Glomerular visceral epithelial cell (primary cell): ENCODE data around the gene LRBA.
"Not testable (repeated sequence)": the region's sequence is repeated elsewhere in the genome, so short reads cannot be mapped to it uniquely, and the experiment has no call there.

ENCODE experiments used
- DNase-seq: peaks from one replicate; pipeline ENCODE4 v3.0.0-alpha.2; 2016; ENCODE audit errors: extremely low spot score

The LRBA gene

DNA sequence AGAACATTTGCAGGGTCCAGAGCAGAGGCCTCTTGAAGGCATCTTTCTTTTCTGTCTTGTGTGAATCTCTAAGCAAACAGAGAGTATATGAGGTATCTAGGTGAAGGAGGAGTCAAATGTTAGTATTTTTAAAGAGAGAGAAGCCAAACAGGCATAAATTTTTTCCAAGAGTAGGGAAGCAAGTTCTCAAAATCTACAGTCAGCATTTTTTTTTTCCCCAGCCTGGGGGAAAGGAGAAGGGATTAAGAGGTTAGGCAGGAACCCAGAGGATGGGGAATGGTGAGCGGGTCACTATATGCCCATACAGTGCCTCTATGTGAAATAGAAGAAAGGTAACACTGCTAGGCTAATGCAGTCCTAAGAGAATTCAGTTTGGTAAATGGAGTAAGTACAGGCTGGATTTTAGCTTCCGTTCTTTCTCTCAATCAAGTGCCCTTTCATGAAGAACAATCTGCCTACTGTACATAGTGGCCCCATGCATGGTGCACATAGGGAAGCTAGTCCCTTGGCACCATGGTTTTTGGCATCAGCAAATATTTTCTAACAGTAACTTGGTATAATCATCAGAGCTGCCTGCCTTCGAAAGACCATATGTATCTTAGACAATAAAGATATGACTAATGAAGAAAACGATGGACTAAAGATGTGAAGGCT lies 596.2 kb downstream of the LRBA start:
- DNase-seq: no peak

DNA sequence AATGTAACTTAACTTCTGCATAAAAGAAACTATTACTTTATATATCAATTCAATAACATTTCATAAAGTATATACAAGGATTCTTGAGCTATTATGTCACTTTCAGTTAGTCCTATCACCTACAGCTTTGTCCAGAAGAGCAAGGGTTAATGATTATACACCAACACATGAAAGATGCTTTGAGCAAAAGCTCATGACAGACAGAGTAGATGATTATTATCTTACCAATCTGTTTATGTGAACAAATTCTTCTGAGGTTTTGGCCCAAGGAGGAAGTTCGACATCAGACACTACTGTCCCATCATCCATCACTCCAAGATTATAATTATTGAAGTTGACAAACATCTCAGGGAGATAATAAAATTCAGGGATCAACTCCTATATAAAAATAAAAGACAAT lies 599.9 kb downstream of the LRBA start:
- DNase-seq: peak; percentile 27

DNA sequence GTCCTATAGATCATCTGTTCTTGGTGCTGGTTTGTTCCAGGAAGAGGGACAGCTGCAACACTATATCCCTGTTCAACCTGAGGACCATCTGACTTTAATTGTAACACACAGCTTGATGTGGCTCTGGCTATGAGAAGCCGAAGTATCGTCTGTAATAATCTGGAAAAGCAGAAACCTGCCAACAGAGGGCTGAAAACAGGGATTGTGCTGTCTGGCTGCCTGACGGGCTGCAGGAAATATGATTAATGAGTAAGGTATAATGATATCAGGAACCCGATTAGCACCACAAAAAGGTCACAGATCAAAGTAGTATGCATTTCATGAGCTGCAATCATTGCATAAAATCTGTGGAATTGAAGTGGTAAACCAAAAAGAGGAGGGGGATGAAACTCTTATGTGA lies 603.6 kb downstream of the LRBA start:
- no peak for DNase-seq

DNA sequence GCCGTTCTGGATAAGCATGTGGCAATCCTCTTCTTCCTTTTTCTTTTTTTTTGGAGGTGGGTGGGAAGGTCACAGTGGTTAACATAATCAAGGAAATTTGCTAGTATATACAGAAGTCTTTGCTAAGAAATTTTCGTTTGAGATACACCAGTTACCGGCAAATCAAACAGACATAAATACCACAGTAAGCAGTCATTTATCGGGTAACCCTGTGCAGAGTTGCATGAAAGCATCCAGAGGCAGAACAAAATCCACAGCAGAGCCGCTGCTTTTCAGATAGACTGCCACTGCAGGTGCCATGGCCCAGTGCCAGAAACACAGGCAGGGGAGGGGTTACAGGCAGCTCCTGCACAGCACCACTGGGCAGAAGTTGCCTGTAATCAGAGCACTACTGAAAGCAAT lies 612.2 kb downstream of the LRBA start:
- peak; percentile 31 for DNase-seq

DNA sequence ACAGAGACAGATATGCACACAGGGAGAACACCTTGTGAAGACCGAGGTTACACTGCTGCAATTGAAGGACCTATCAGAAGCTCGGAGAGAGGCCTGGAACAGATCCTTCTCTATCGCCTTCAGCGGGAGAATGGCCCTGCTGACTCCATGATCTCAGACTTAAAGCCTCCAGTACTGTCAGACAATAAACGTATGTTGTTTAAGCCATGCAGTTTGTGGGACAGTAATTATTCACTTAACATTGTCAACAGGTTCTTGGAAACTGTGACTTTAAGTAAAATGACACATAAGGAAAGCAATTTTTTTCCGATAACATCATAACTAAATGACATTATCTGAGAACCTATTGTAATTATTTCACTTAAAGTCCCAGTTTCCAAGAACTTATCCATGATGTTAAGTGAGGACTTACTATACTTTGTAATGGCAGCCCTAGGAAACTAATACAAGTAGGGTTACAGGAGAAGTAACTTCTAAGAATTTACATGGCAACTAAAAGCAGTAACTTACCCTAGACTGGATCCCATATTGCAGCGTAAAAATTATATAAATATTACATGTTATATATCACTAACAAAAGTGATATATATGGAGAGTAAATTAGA lies 613.9 kb downstream of the LRBA start:
- DNase-seq: no peak

DNA sequence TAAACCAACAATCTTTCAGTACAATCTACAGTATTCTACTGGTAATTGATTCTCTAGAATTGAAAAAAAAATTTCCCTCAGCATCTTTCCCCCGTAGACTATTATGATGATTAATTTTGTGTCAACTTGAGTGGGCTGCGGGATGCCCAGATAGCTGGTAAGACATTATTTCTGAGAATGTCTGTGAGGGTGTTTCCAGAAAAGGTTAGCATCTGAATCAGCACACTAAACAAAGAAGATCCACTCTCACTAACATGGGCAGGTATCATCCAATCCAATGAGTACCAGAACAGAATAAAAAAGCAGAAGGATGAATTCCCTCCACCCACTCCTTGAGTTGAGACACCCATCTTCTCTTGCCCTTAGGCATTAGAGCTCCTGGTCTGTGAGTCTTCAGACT lies 619.2 kb downstream of the LRBA start:
- DNase-seq: no peak

DNA sequence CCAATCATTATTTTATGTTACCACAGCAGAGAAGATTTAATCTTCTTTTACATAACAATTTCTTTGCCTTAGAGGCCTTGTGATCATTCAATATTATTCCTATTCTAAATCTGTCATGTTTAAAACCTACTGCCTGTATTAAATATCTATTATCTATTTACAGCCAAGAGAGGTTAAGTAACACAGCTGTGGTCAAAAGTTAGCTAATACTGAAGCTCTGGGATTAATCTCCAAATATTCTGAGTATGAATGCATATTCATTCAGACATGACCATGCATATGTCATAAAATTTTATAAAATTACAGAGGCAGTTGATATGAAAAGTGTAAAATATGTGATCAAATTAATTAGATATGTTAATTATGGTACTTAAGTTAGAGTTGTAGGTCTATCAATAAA lies 621.0 kb downstream of the LRBA start:
- DNase-seq: no peak

DNA sequence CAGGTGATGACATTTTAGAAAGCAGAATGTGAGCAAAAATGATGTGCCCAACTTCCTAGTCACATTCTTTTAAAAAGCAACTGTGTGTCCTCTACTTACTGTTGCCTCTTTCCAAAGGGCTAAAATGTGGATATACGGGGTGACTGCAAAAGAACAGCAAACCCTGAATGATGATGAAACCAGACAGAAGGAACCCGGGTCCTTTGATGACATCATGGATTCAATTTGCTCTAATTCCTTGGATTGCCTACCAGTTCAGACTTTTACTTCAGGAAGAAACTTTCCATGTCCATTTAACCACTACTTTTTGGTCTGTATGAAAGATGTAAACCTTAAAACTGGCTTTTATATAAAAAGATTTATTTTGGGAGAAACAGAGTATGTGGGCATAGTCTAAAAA lies 624.0 kb downstream of the LRBA start:
- no peak for DNase-seq

DNA sequence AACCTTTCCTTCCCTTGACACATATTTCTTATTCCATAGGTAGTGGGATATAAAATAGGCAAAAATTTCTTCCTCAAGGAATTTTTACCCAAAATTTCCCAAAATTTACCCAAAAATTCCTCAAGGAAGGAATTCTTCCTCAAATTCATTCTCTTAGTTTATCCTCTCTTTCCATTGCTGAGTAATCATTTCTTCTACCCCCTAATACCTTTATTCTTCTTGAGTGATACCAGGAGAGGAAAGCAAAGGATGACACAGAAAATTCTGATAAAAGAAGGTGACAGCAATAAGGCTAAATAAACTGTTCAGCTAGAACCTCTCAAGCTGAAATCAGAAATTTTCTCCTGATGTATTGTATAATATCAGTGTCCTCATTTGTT lies 624.6 kb downstream of the LRBA start:
- DNase-seq: no peak

DNA sequence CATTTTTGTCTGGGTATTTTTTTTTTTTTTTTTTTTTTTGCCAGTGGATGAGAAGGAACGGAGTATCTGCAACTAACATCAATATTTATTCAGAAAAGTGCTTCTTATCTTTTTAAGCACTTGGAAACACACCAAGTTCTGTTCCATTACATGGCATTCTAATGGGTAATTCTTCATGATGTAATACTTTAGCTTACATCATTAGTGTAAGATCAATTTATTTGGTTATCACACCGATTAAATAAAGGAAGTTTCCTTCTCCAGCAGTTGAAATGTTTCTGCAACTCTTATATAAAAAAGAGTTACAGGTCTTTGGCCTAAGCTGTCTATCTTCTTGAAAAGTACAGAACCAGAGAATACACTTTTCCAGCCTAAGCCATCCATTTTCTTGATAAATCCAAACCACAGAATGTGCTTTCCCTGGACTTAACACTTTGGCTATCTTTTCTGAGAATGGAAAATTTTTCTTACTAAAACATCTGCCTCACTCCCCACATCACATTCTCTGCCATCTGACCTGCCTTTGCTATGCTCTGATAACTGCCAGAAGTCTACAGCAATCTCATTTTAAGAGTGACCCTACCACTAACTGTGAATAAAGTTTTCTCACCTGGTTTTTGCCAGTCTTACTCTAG lies 625.1 kb downstream of the LRBA start:
- DNase-seq: no peak

DNA sequence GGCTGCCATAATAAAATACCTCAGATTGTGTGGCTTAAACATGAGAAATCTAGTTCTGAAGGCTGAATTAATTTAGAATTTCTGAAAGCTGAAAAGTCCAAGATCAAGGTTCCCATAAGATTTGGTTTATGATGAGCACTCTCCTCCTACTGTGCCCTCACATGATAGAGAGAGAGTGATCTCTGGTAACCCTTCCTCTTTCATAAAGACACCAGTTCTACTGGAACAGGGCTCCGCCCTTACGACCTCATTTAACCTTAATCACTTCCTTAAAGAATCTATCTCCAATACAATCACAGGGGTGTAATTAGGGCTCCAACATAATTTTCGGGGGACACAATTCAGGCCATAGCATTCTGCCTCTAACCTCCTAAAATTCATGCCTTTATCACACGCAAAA lies 627.1 kb downstream of the LRBA start:
- DNase-seq: no peak

DNA sequence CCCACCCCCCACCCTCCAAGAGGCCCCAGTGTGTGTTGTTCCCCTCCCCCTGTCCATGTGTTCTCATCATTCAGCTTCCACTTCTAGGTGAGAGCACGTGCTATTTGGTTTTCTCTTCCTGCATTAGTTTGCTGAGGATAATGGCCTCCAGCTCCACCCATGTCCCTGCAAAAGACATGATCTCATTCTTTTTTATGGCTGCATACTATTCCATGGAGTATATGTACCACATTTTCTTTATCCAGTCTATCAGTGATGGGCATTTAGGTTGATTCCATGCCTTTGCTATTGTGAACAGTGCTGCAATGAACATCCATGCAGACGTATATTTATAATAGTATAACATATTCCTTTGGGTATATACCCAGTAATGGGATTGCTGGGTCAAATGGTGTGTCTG lies 628.7 kb downstream of the LRBA start:
- DNase-seq: not testable (repeated sequence)

DNA sequence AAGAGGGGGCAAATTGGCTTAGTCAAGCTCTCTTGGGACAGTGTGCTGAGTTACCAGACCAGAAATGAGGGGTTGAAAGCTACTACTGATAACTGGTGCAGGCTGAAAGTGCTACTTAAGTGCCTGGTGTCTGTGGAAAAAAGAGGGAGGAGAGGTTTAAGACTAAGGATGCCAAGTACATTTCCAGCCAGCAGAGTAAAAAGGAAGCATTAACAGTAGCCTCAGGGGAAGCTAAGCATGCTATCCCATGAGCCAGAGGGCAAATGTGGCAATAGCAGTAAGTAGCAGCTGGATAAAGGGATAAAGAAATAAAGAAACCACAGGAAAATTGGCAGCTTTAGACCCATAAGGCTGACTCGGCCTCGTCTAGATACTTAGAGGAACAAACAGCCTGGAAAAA lies 629.5 kb downstream of the LRBA start:
- DNase-seq: peak; percentile 40

DNA sequence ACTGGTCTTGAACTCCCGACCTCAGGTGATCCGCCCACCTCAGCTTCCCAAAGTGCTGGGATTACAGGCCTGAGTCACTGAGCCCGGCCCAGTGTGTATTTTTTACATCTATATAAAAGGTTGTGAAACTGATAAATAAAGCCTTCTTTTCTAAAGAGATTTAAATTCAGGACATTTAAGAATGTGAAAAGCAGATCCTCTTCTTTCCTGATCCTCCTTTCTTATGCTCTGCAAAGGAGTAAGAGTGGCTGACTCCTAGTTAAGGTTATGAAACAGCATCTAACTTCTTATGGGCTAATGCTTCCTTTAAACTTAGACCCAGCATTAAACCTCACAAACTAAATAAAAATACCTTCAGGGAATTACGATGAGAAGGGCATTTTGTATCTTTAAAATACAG lies 630.8 kb downstream of the LRBA start:
- DNase-seq: no peak

DNA sequence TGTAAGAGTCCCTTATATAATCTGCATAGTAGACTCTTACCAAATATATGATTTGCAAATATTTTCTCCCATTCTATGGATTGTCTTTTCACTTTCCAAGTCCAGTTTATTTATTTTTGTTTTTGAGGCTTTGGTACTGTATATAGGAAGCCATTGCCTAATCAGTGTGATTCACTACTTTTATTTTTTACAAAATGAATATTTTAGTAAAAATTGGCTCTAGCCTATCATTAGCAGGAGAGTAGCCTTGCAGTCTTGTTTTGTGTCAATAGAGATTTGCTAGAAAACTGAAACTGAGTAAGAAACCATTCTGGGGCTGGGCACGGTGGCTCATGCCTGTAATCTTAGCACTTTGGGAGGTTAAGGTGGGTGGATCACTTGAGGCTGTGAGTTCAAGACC lies 633.1 kb downstream of the LRBA start:
- DNase-seq: no peak

DNA sequence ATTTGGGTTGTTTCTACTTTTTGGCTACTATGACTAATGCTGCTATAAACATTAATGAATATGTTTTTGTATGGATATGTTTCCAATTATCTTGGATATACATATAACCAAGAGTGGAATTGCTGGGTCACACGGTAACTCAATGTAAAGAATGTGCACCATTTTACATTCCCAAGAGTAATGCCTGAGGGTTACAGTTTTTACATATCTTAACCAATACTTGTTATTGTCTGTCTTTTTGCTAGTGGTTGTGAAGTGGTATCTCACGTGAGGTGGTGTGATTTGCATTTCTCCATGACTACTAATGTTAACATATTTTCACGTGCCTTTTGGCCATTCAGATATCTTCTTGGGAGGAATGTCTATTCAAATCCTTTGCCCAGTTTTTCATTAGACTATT lies 633.5 kb downstream of the LRBA start:
- DNase-seq: no peak

DNA sequence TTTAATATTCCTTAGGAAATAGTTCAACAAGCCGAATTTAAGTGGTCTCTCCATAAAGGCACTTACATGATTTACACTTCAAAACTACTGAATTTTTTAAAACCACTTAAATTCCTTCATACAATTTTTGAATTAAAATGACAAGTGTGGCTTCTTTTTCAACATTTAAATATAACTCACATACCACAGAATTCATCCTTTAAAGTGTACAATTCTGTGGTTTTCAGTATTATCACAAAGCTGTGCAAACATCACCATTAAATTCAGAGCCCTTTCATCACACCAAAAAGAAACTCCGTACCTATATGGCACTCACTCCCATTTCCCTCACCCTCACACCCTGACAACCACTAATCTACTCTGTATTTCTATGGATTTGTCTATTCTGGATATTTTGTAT lies 634.0 kb downstream of the LRBA start:
- no peak for DNase-seq

DNA sequence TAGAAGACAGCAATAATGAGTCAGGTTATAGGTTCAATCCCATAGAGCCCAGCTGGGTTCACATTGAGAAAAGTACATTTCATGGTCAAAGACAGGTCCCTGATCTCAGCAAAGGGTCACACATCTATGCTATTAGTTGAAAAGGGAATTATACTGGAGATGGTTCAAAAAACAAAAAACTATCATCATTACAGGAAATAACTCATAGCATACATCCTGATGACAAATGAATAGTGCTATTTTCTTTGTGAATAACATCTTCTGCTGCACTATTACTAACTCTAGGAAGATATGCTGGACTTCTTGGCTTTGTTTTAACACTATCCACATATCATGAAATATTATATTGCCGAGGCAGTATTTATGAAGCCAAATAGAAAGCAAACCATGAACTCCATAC lies 635.6 kb downstream of the LRBA start:
- DNase-seq: no peak

DNA sequence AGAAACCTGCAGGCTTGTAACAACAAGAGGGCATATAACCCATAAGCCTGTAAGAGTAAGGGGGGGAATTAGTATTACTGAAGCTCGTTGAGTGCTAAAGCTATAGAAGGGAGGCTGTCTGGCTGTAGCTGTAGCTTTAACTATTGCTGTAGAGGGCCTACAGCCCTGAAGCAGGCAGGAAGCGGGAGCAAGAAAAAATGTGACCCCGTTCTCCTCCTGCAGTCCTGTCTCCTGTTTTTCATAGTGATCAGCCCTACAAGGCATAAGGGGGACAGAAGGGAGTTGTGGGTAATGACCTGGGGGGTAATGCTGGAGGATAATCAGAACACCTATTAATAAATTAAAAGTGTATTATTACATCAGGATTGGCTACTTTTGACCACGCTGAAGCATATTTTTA lies 640.1 kb downstream of the LRBA start:
- DNase-seq: no peak

DNA sequence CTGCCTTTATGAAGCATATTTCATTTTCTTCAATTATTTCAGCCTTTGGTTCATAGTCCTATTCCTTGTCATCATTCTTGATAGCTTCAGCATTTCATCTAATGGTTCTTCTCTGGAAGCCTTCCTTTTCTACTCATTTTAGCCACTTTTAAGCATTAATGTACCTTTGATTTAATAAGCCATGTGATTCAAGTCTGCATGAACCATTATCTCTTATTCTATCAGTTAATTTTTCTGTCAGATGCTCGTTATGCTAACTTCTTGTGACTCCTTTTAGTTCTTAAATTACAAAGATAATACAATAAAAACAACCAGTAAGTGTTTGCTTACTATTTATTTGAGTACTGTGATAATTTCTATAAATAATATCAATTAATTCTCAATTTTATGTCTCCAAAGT lies 643.2 kb downstream of the LRBA start:
- DNase-seq: no peak

DNA sequence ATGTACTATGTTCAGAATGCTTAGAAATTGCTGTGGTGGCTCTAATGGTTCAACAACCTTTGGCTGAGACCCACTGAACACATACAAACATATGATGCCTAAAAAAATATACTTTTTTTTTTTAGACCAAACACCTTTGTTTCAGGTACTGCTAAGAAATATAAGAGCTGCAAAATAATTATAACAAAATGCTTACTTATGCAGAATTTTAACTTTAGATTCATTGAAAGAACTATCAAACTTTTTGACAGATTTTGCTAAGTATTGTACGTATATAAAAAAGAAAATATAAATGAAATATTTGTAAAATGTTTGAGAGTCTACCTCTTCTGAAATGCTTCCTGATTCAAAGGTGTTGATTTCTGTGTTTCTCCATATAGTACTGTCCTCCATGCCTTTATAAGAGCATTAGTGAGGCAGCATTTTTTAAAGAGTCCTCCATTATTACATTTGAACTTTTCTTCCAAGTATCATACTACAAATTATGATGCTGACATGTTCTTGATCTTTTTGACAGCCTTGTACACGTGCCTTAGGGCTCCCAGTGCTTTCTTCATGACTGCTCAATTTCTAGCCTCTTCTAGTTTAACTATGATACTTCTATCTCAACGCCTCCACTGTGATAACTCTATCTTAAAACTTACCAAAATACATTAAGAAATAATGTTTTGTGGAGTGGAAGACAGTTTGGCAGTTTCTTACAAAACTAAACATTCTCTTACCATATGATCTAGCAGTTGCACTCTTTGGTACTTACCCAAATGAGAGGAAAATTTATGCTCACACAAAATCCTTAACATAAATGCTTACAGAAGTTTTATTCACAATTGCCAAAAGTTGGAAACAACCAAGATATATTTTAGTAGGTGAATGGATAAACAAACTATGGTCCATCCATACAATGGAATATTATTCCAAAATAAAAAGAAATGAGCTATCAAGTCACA lies 645.4 kb downstream of the LRBA start:
- DNase-seq: no peak

DNA sequence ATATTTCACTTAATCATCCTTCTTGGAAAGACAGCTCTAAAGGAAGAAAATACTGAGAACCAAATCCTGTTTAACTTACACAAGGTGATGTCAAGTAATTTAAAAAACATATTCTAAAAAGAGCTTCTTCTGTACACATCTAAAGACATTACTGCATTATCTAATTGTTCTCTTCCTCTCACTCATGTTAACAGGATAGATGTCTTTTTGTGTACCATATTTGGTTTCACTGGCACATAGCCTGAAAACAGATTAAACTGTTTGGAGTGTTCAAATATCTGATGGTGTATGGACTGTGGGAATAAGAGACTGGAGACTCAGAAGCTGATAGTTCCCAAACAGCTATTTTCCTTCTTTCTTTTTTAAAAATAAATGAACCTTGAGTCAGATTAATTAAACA lies 646.4 kb downstream of the LRBA start:
- DNase-seq: no peak

DNA sequence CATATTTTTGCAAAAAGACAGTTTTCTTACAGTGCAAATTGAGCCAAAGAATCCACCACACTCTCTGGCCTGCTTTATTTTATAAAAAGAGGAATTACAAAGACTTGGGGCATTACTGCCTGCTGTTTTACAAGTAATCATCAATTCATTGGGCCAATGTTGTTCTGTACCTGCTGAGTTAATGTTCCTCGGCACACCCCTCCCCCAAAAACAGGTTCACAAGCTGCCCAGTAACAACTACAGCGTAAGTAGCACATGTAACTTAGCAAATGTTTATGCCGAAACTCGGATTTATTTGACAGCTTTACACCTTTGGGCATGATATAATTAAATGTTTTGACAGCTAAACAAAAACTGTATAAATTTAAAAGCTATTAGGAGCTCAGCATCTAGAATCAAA lies 647.8 kb downstream of the LRBA start:
- no peak for DNase-seq
